SH-SY5Y (cell line): Measurements from ENCODE around the gene RPS6KL1.

Experiments used
- GATA2 ChIP-seq: IDR thresholded peaks from 2 replicates; pipeline ENCODE4 v1.6.1; 2011; ENCODE audit warnings: mild to moderate bottlenecking, low read depth, low read length
- GATA3 ChIP-seq: IDR thresholded peaks from 2 replicates; pipeline ENCODE4 v1.6.1; 2011; ENCODE audit warnings: low read depth, mild to moderate bottlenecking, low read length, moderate library complexity

GRCh38 chr14:74962046-74962445, 39.0 kb upstream of the RPS6KL1 start:
- TF ChIP-seq GATA2 (no peak), GATA3 (no peak)
